Esophagus squamous epithelium (tissue), 5 donors: ENCODE measurements around the gene CYB5R4. TPM values are rescaled to one million over a fixed set of nuclear protein-coding genes. Genes with fewer than 3 reads are reported as not detected.

Experiments used
- DNase-seq: peaks from one replicate; lab custom pipeline; 2025; lab: John Stamatoyannopoulos, UW
- H3K27ac ChIP-seq, 4 donors: fragments of 200-600 bp; sonication (generic); one replicate each; pipeline ENCODE4 v1.5.1; 2016 to 2019; ENCODE audit warnings: mild to moderate bottlenecking in 1 of 4
- H3K27me3 ChIP-seq, 4 donors: fragments of 200-600 bp; sonication (generic); 1 replicate in 3 of 4; 2 replicates in 1 of 4; pipeline versions ENCODE4 v1.5.1 to v1.6.0; 2017 to 2021; ENCODE audit warnings: antibody characterized with exemption in 1 of 4
- H3K36me3 ChIP-seq, 3 donors: fragments of 200-600 bp; sonication (generic); one replicate each; pipeline ENCODE4 v1.5.1; 2016 to 2019
- H3K4me1 ChIP-seq, 3 donors: fragments of 200-600 bp; sonication (generic); one replicate each; pipeline ENCODE4 v1.5.1; 2017 to 2019
- H3K4me3 ChIP-seq, 4 donors: fragments of 200-600 bp; sonication (generic); 1 replicate in 3 of 4; 2 replicates in 1 of 4; pipeline ENCODE4 v1.5.1; 2016 to 2019; ENCODE audit warnings: mild to moderate bottlenecking in 2 of 4, moderate library complexity in 1 of 4
- H3K9me3 ChIP-seq, 3 donors: fragments of 200-600 bp; sonication (generic); one replicate each; pipeline ENCODE4 v1.5.1; 2016 to 2019
- POLR2A ChIP-seq, 4 donors: fragments of 450-650 bp; IDR thresholded peaks; one replicate each; pipeline ENCODE4 v1.6.1; 2017; ENCODE audit warnings: antibody characterized with exemption in 4 of 4, mild to moderate bottlenecking in 4 of 4, moderate library complexity in 3 of 4
- WGBS, 2 donors: methylation state at CpG; one replicate each; pipeline ENCODE4 v1.1.5; 2018; 5-methylcytosine and 5-hydroxymethylcytosine counted together
- intact Hi-C: fragments of 100-400 bp; cut with DNase I; formaldehyde crosslinking; loops from one replicate; pipeline ENCODE4 v1.15.0; 2022
- total RNA-seq, 4 donors: library from RNA; depleted of rRNA; stranded (reverse); fragments of >200 nt; gene quantifications; one replicate each; pipeline ENCODE4 v1.1.0, GENCODE V29; 2016
- TF ChIP-seq, protein P1 (sequence below), 6 experiments: fragments of 450-650 bp in 4 of 6; fragments of 200-600 bp in 2 of 6; sonication (generic) in 2 of 6; IDR thresholded peaks; one replicate each; pipeline ENCODE4 v1.5.1; 2016 to 2019; ENCODE audit warnings: antibody characterized with exemption in 6 of 6, mild to moderate bottlenecking in 4 of 6, moderate library complexity in 4 of 6
- donor health status: DM: yes; HTN: yes; CAD: no.

Gene CYB5R4
- total RNA-seq, 4 donors from 2014 or later = 9.2 to 32.7 (median 14.2) TPM

DNA sequence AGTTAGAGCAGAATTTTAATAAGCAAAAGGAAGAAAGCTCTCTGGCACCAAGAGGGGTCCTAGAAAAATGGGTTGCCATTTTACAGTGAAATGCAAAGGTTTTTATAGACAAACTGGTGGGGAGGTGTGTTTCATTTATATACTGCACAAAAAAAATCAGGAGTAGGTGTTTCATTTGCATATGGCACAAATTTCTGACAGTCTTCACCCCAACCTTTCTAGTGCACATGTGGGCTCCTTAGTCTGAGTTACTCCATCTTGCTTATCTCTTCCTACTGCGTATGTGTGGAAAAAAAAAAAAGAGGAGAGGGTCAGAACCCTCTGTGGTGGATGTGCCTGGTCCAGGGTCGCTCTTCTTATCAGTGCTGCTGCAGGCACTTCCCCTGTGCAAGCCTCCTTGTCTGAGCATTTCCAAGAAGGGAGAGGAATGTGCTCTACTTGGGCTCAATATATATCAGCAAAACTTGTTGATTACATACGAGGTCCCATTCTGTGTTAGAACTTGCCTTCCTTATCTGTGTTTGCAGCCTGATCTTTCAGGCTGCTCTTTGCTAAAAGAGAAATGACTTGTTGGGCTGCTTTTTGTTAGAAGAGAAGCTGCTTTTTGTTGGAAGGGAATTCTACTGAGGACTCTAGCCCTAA lies 115.0 kb downstream of the CYB5R4 start:
- intact Hi-C loops = no loop called here
- Histone ChIP-seq H3K4me3 (no peak overlapping the region), H3K36me3 (no peaks in the 10 kb centered on the region), H3K4me1 (no peaks in the 10 kb centered on the region), H3K9me3 (no peaks in the 10 kb centered on the region), H3K27ac (no peak overlapping the region), H3K27me3 (no peaks in the 10 kb centered on the region)
- WGBS, 2 donors = 15 to 29% methylated on average over 3 of the region's 3 CpGs
- TF ChIP-seq, protein P1, sequence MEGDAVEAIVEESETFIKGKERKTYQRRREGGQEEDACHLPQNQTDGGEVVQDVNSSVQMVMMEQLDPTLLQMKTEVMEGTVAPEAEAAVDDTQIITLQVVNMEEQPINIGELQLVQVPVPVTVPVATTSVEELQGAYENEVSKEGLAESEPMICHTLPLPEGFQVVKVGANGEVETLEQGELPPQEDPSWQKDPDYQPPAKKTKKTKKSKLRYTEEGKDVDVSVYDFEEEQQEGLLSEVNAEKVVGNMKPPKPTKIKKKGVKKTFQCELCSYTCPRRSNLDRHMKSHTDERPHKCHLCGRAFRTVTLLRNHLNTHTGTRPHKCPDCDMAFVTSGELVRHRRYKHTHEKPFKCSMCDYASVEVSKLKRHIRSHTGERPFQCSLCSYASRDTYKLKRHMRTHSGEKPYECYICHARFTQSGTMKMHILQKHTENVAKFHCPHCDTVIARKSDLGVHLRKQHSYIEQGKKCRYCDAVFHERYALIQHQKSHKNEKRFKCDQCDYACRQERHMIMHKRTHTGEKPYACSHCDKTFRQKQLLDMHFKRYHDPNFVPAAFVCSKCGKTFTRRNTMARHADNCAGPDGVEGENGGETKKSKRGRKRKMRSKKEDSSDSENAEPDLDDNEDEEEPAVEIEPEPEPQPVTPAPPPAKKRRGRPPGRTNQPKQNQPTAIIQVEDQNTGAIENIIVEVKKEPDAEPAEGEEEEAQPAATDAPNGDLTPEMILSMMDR (IDR thresholded peaks at IDR 0.05) = no peak
- TF ChIP-seq POLR2A (IDR thresholded peaks at IDR 0.05) = no peak
- no peak for DNase-seq

DNA sequence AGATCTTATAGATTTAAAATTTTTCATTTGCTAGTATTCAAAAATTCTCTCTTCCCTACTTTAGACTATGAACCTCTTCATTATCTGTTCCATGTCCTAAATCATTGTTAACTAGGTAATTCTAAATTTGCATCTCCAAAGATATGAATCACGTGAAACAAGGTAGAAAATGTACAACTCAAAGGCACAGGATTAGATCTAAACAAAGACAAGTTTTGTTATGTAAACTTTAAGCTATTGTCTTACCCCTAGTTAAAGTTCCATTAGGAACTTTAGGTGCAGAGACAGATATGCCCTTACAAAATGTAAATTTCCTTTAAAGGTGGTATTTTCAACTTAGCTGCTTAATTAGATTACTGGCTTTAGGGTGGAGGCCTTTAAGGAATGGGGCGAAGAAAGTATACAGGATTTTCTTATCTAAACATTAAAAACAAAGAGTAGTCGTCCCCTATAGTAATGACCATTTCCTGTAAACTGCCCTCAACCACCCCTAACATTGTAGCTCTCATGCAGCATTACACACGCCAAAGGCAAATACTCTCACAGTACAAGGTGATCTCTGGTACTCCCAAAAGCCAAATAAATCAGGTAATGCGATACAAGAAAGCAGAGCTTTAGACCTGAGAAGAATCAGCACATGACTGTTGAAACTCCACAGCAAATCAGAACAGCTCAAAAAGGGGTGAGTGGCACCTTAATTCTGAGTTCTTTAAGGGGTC lies 116.7 kb downstream of the CYB5R4 start:
- DNase-seq = no peak
- no peak for TF ChIP-seq POLR2A (IDR thresholded peaks at IDR 0.05)
- TF ChIP-seq, protein P1 (IDR thresholded peaks at IDR 0.05) = no peak
- Histone ChIP-seq H3K4me3 (no peak overlapping the region), H3K4me1 (no peaks in the 10 kb centered on the region), H3K27ac (no peak overlapping the region), H3K9me3 (no peaks in the 10 kb centered on the region), H3K36me3 (no peaks in the 10 kb centered on the region), H3K27me3 (no peaks in the 10 kb centered on the region)
- 61 to 70% methylated on average over 5 of the region's 5 CpGs for WGBS, 2 donors
- intact Hi-C loops = no loop called here

DNA sequence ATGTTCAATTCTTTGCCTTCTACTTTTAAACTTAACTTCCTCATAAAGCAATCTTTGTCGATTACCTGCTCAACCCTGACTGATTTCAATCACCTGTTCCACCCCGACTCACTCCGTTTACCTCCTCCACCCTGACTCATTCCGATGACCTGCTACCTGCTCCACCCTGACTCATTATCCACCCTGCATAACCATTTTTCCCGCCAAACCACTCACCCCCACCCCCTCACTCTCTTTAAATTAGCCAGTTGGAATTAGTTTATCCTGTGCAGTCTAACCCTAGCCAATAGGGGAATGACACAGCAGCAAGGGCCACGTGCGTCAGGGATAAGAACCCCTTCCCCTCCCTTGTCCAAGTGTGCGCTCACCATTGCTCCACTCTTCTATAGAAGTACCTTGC lies 117.4 kb downstream of the CYB5R4 start:
- 68 to 79% methylated on average over 8 of the region's 8 CpGs for WGBS, 2 donors
- no peak for TF ChIP-seq POLR2A (IDR thresholded peaks at IDR 0.05)
- TF ChIP-seq, protein P1 (IDR thresholded peaks at IDR 0.05) = no peak
- H3K27ac ChIP-seq = no peak overlapping the region
- intact Hi-C loops = no loop called here
- H3K36me3 ChIP-seq = no peaks in the 10 kb centered on the region
- H3K27me3 ChIP-seq = no peaks in the 10 kb centered on the region
- DNase-seq = no peak
- no peak overlapping the region for H3K4me3 ChIP-seq
- no peaks in the 10 kb centered on the region for H3K4me1 ChIP-seq
- no peaks in the 10 kb centered on the region for H3K9me3 ChIP-seq

DNA sequence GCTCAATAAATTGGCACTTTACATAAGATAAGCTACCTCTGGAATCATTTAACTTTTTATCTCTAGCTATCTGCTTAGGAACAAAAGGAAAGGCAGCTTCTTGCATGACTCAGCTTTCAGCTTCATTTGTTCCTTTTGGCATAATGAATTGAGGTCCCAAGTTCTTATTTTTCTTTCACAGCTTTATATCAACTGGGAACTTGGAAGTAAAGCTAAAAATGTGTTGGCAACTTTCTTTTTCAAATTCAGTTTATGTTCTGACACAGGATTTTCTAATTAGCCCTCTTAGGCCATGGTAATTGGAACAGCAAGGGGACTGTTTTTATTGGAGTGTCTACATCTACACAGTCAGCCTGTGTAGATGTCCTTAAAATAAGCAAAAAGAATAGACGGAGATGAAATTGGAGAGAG lies 118.8 kb downstream of the CYB5R4 start:
- no peaks in the 10 kb centered on the region for H3K9me3 ChIP-seq
- no peak overlapping the region for H3K4me3 ChIP-seq
- WGBS, 2 donors = 56 to 83% methylated on average over 1 of the region's 1 CpG
- no peak for DNase-seq
- intact Hi-C loops = no loop called here
- TF ChIP-seq, protein P1 (IDR thresholded peaks at IDR 0.05) = no peak
- TF ChIP-seq POLR2A (IDR thresholded peaks at IDR 0.05) = no peak
- no peaks in the 10 kb centered on the region for H3K27me3 ChIP-seq
- no peak overlapping the region for H3K27ac ChIP-seq
- no peaks in the 10 kb centered on the region for H3K4me1 ChIP-seq
- no peaks in the 10 kb centered on the region for H3K36me3 ChIP-seq

DNA sequence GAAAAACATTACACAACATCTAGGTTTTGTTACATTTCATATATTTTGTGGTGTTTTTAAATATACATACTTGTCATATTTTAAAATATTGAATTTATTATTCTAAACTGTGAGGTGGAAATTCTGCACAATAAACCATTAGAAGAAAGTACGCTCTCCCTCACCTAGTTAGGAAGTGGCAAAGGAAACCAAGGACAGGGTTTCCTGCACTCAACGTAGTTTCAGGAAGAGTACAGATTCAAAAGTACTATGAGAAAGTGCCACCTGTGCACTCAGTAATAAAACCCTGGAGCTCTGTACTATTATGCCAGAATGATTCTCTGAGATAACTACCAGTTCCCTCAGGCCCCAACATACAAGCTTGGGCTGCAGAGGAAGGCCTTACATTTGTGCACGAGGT lies 119.5 kb downstream of the CYB5R4 start:
- intact Hi-C loops = no loop called here
- Histone ChIP-seq H3K4me1 (no peaks in the 10 kb centered on the region), H3K4me3 (no peak overlapping the region), H3K27me3 (no peaks in the 10 kb centered on the region), H3K9me3 (no peaks in the 10 kb centered on the region), H3K27ac (no peak overlapping the region), H3K36me3 (no peaks in the 10 kb centered on the region)
- 56 to 57% methylated on average over 3 of the region's 3 CpGs for WGBS, 2 donors
- no peak for TF ChIP-seq POLR2A (IDR thresholded peaks at IDR 0.05)
- TF ChIP-seq, protein P1 (IDR thresholded peaks at IDR 0.05) = no peak
- DNase-seq = no peak
